HL-60 (cell line): ENCODE data around the gene SEC24B.

Experiments
- CTCF ChIP-seq: IDR thresholded peaks from one replicate; pipeline ENCODE4 v1.5.1; 2011; ENCODE audit warnings: low read length, control low read depth, inconsistent platforms; ENCODE audit not compliant: insufficient read depth
- GABPA ChIP-seq: IDR thresholded peaks from 2 replicates; pipeline ENCODE4 v1.6.1; 2012; ENCODE audit warnings: low read depth
- POLR2AphosphoS5 ChIP-seq: IDR thresholded peaks from 2 replicates; pipeline ENCODE4 v1.6.1; 2012; ENCODE audit warnings: low read depth
- REST ChIP-seq: IDR thresholded peaks from 2 replicates; pipeline ENCODE4 v1.6.1; 2012; ENCODE audit warnings: low read depth; ENCODE audit not compliant: insufficient replicate concordance
- SPI1 ChIP-seq: IDR thresholded peaks from 2 replicates; pipeline ENCODE4 v1.6.1; 2012; ENCODE audit warnings: low read depth, mild to moderate bottlenecking, borderline replicate concordance

GRCh38 chr4:109398928-109399327, 34.7 kb upstream of the SEC24B start:
- no peak for TF ChIP-seq CTCF
- no peak for TF ChIP-seq POLR2AphosphoS5
- no peak for TF ChIP-seq GABPA
- no peak for TF ChIP-seq REST
- no peak for TF ChIP-seq SPI1
